Mesangial cell (primary cell): ENCODE results near the gene IRF9. TPM values are rescaled to one million over a fixed set of nuclear protein-coding genes. Genes with fewer than 3 reads are reported as not detected.

ENCODE experiments used
- total RNA-seq: library from RNA; depleted of rRNA; stranded (reverse); fragments of >200 nt; gene quantifications from 2 replicates; pipeline ENCODE4 v1.2.3, GENCODE V29; 2015

IRF9 gene
- total RNA-seq, 1 donor from 2014 or later = 85.1 TPM

Other genes starting within 250 kb of the IRF9 start
- gene DHRS4, start 207.5 kb upstream of the IRF9 start, total RNA-seq = 39.6 and 44.0 TPM in 2 replicates
- gene DHRS4L2, start 172.3 kb upstream of the IRF9 start, total RNA-seq = 11.9 and 19.0 TPM in 2 replicates
- gene CARMIL3, start 109.3 kb upstream of the IRF9 start, total RNA-seq = under 0.01 and 0.38 TPM in 2 replicates
- gene CPNE6, start 89.7 kb upstream of the IRF9 start, total RNA-seq = not detected in 2 replicates
- gene PCK2, start 67.0 kb upstream of the IRF9 start, total RNA-seq = 65.0 and 80.9 TPM in 2 replicates
- gene DCAF11, start 46.5 kb upstream of the IRF9 start, total RNA-seq = 38.0 and 68.5 TPM in 2 replicates
- gene NRL, start 46.3 kb upstream of the IRF9 start, total RNA-seq = 3.4 and 3.5 TPM in 2 replicates
- 0.13 TPM in 1 of 2 replicates, not detected in the other for gene FITM1, start 30.6 kb upstream of the IRF9 start, total RNA-seq
- gene PSME1, start 25.1 kb upstream of the IRF9 start, total RNA-seq = 139 and 159 TPM in 2 replicates
- 10.3 and 38.1 TPM in 2 replicates for gene EMC9, start 19.7 kb upstream of the IRF9 start, total RNA-seq
- gene PSME2, start 14.7 kb upstream of the IRF9 start, total RNA-seq = 64.3 and 68.9 TPM in 2 replicates
- 34.9 and 54.6 TPM in 2 replicates for gene RNF31, start 13.8 kb upstream of the IRF9 start, total RNA-seq
- gene REC8, start 10.8 kb downstream of the IRF9 start, total RNA-seq = 151 and 228 TPM in 2 replicates
- 50.6 and 80.5 TPM in 2 replicates for gene IPO4, start 27.6 kb downstream of the IRF9 start, total RNA-seq
- 58.7 and 75.7 TPM in 2 replicates for gene TM9SF1, start 34.2 kb downstream of the IRF9 start, total RNA-seq
- gene TSSK4, start 44.4 kb downstream of the IRF9 start, total RNA-seq = not detected in 2 replicates
- gene CHMP4A, start 52.2 kb downstream of the IRF9 start, total RNA-seq = 20.2 and 24.4 TPM in 2 replicates
- 5.9 and 16.9 TPM in 2 replicates for gene MDP1, start 54.8 kb downstream of the IRF9 start, total RNA-seq
- 93.6 and 135 TPM in 2 replicates for gene NEDD8, start 71.1 kb downstream of the IRF9 start, total RNA-seq
- 42.7 and 54.6 TPM in 2 replicates for gene GMPR2, start 71.7 kb downstream of the IRF9 start, total RNA-seq
- gene TINF2, start 81.4 kb downstream of the IRF9 start, total RNA-seq = 44.0 and 47.4 TPM in 2 replicates
- 0.65 and 0.89 TPM in 2 replicates for gene TGM1, start 101.9 kb downstream of the IRF9 start, total RNA-seq
- gene RABGGTA, start 110.3 kb downstream of the IRF9 start, total RNA-seq = 33.7 TPM in 2 replicates
- 19.7 and 46.5 TPM in 2 replicates for gene DHRS1, start 138.5 kb downstream of the IRF9 start, total RNA-seq
- gene NOP9, start 138.6 kb downstream of the IRF9 start, total RNA-seq = 18.1 and 23.1 TPM in 2 replicates
- gene CIDEB, start 146.7 kb downstream of the IRF9 start, total RNA-seq = 1.1 and 1.3 TPM in 2 replicates
- 1.1 and 1.3 TPM in 2 replicates for gene LTB4R2, start 148.9 kb downstream of the IRF9 start, total RNA-seq
- 0.98 and 1.9 TPM in 2 replicates for gene LTB4R, start 150.2 kb downstream of the IRF9 start, total RNA-seq
- 0.16 and 1.5 TPM in 2 replicates for gene ADCY4, start 173.8 kb downstream of the IRF9 start, total RNA-seq
- 1.1 and 1.8 TPM in 2 replicates for gene RIPK3, start 178.7 kb downstream of the IRF9 start, total RNA-seq
- gene NFATC4, start 206.9 kb downstream of the IRF9 start, total RNA-seq = 15.3 and 30.9 TPM in 2 replicates
- gene NYNRIN, start 237.7 kb downstream of the IRF9 start, total RNA-seq = 6.7 and 22.6 TPM in 2 replicates